Esophagus squamous epithelium (tissue), 5 donors: Measurements from ENCODE around the gene FLNB. TPM values are rescaled to one million over a fixed set of nuclear protein-coding genes. Genes with fewer than 3 reads are reported as not detected.

ENCODE experiments used
- DNase-seq: peaks from one replicate; lab custom pipeline; 2025; lab: John Stamatoyannopoulos, UW
- H3K27ac ChIP-seq, 4 donors: fragments of 200-600 bp; sonication (generic); one replicate each; pipeline ENCODE4 v1.5.1; 2016 to 2019; ENCODE audit warnings: mild to moderate bottlenecking in 1 of 4
- H3K27me3 ChIP-seq, 4 donors: fragments of 200-600 bp; sonication (generic); 1 replicate in 3 of 4; 2 replicates in 1 of 4; pipeline versions ENCODE4 v1.5.1 to v1.6.0; 2017 to 2021; ENCODE audit warnings: antibody characterized with exemption in 1 of 4
- H3K36me3 ChIP-seq, 3 donors: fragments of 200-600 bp; sonication (generic); one replicate each; pipeline ENCODE4 v1.5.1; 2016 to 2019
- H3K4me1 ChIP-seq, 3 donors: fragments of 200-600 bp; sonication (generic); one replicate each; pipeline ENCODE4 v1.5.1; 2017 to 2019
- H3K4me3 ChIP-seq, 4 donors: fragments of 200-600 bp; sonication (generic); 1 replicate in 3 of 4; 2 replicates in 1 of 4; pipeline ENCODE4 v1.5.1; 2016 to 2019; ENCODE audit warnings: mild to moderate bottlenecking in 2 of 4, moderate library complexity in 1 of 4
- H3K9me3 ChIP-seq, 3 donors: fragments of 200-600 bp; sonication (generic); one replicate each; pipeline ENCODE4 v1.5.1; 2016 to 2019
- CTCF ChIP-seq, 6 experiments: fragments of 450-650 bp in 4 of 6; fragments of 200-600 bp in 2 of 6; sonication (generic) in 2 of 6; IDR thresholded peaks; one replicate each; pipeline ENCODE4 v1.5.1; 2016 to 2019; ENCODE audit warnings: antibody characterized with exemption in 6 of 6, mild to moderate bottlenecking in 4 of 6, moderate library complexity in 4 of 6
- POLR2A ChIP-seq, 4 donors: fragments of 450-650 bp; IDR thresholded peaks; one replicate each; pipeline ENCODE4 v1.6.1; 2017; ENCODE audit warnings: antibody characterized with exemption in 4 of 4, mild to moderate bottlenecking in 4 of 4, moderate library complexity in 3 of 4
- WGBS, 2 donors: methylation state at CpG; one replicate each; pipeline ENCODE4 v1.1.5; 2018; 5-methylcytosine and 5-hydroxymethylcytosine counted together
- intact Hi-C: fragments of 100-400 bp; cut with DNase I; formaldehyde crosslinking; loops from one replicate; pipeline ENCODE4 v1.15.0; 2022
- total RNA-seq, 4 donors: library from RNA; depleted of rRNA; stranded (reverse); fragments of >200 nt; gene quantifications; one replicate each; pipeline ENCODE4 v1.1.0, GENCODE V29; 2016
- donor health status: DM: yes; HTN: yes; CAD: no.

Gene FLNB
- total RNA-seq, 4 donors from 2014 or later: 65.4 to 77.0 (median 71.5) TPM

- 78 to 89% methylated on average over 11 to 12 of the region's 16 CpGs for WGBS, 2 donors
- H3K36me3 ChIP-seq: peaks cover 0 to 89% (median 14%) of the 10 kb centered on the region in 3 donors
- H3K27me3 ChIP-seq: no peaks in the 10 kb centered on the region
Measured at GRCh38 chr3:58167431-58168351, 159.5 kb downstream of the FLNB start.

DNA sequence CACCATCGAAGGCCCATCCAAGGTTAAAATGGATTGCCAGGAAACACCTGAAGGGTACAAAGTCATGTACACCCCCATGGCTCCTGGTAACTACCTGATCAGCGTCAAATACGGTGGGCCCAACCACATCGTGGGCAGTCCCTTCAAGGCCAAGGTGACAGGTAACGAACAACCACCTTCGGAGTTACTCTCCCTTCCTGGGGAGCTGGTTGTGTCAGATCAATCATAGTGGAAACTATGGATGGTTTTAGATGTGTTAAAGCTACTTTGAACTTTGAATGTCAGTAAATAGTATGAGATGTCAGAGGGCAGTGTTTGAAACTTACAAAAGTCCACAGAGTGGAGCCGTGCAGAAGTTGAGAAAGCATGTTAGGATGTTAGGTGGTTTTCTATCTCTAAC lies 160.3 kb downstream of the FLNB start:
- Histone ChIP-seq H3K27ac (peak overlapping the region in 3 of 4 donors; percentile 42 to 76 (median 43)), H3K27me3 (no peaks in the 10 kb centered on the region), H3K9me3 (no peaks in the 10 kb centered on the region), H3K4me3 (no peak overlapping the region), H3K36me3 (peaks cover 0 to 81% (median 14%) of the 10 kb centered on the region in 3 donors), H3K4me1 (peaks cover 0 to 40% (median 15%) of the 10 kb centered on the region in 3 donors)
- 81 to 90% methylated on average over 5 to 7 of the region's 7 CpGs for WGBS, 2 donors
- intact Hi-C loops: no loop called here
- DNase-seq: no peak
- TF ChIP-seq CTCF (IDR thresholded peaks at IDR 0.05): no peak
- no peak for TF ChIP-seq POLR2A (IDR thresholded peaks at IDR 0.05)

More at GRCh38 chr3:58167431-58168351, 159.5 kb downstream of the FLNB start:
- no peaks in the 10 kb centered on the region for H3K9me3 ChIP-seq
- DNase-seq: no peak
- H3K4me1 ChIP-seq: peaks cover 0 to 40% (median 15%) of the 10 kb centered on the region in 3 donors
- H3K27ac ChIP-seq: peak overlapping the region in 3 of 4 donors; percentile 42 to 76 (median 43)
- peak in 5 of 6 experiments; percentile 67 to 88 (median 80) for TF ChIP-seq CTCF (IDR thresholded peaks at IDR 0.05)
- no peak for TF ChIP-seq POLR2A (IDR thresholded peaks at IDR 0.05)
- intact Hi-C loops: no loop called here
- H3K4me3 ChIP-seq: no peak overlapping the region

- Histone ChIP-seq H3K4me1 (peaks cover 0 to 44% (median 12%) of the 10 kb centered on the region in 3 donors), H3K4me3 (no peak overlapping the region), H3K27ac (peak overlapping the region in 3 of 4 donors; percentile 6 to 52 (median 39)), H3K36me3 (peaks cover 0 to 72% (median 14%) of the 10 kb centered on the region in 3 donors), H3K27me3 (no peaks in the 10 kb centered on the region), H3K9me3 (no peaks in the 10 kb centered on the region)
- TF ChIP-seq CTCF (IDR thresholded peaks at IDR 0.05) (no peak), POLR2A (IDR thresholded peaks at IDR 0.05) (no peak)
- intact Hi-C loops: no loop called here
- 87 to 100% methylated on average over 3 to 5 of the region's 9 CpGs for WGBS, 2 donors
- DNase-seq: no peak
Measured at GRCh38 chr3:58169371-58169770, 161.1 kb downstream of the FLNB start.

- Histone ChIP-seq H3K36me3 (peaks cover 0 to 62% (median 14%) of the 10 kb centered on the region in 3 donors), H3K27ac (peak overlapping the region in 2 of 4 donors; percentile 6 to 39), H3K4me1 (peaks cover 0 to 44% (median 13%) of the 10 kb centered on the region in 3 donors), H3K27me3 (no peaks in the 10 kb centered on the region), H3K9me3 (no peaks in the 10 kb centered on the region), H3K4me3 (no peak overlapping the region)
- no peak for TF ChIP-seq POLR2A (IDR thresholded peaks at IDR 0.05)
- TF ChIP-seq CTCF (IDR thresholded peaks at IDR 0.05): no peak
- 84 to 89% methylated on average over 10 to 11 of the region's 11 CpGs for WGBS, 2 donors
- intact Hi-C loops: loop anchor here (5.0 kb wide), 1 partner anchor 163 kb away; the partner anchor contains the start of gene FLNB
- no peak for DNase-seq
Measured at GRCh38 chr3:58170376-58170775, 162.2 kb downstream of the FLNB start.

GRCh38 chr3:58171126-58171525 lies 162.9 kb downstream of the FLNB start:
- peak overlapping the region in 3 of 4 donors; percentile 6 to 63 (median 46) for H3K27ac ChIP-seq
- no peaks in the 10 kb centered on the region for H3K27me3 ChIP-seq
- peaks cover 0 to 55% (median 14%) of the 10 kb centered on the region in 3 donors for H3K36me3 ChIP-seq
- 80 to 82% methylated on average over 9 of the region's 9 CpGs for WGBS, 2 donors
- H3K4me3 ChIP-seq: no peak overlapping the region
- H3K4me1 ChIP-seq: peaks cover 0 to 48% (median 21%) of the 10 kb centered on the region in 3 donors
- TF ChIP-seq CTCF (IDR thresholded peaks at IDR 0.05): no peak
- TF ChIP-seq POLR2A (IDR thresholded peaks at IDR 0.05): no peak
- H3K9me3 ChIP-seq: no peaks in the 10 kb centered on the region
- intact Hi-C loops: loop anchor here (5.0 kb wide), 1 partner anchor 164 kb away; the partner anchor contains the start of gene FLNB
- DNase-seq: no peak
